Putamen (tissue), 1 donor: ENCODE data around the gene COBL.

Experiments used
- DNase-seq: peaks from one replicate; pipeline ENCODE4 v3.0.0-alpha.2; 2016; ENCODE audit warnings: low spot score

The COBL gene

DNA sequence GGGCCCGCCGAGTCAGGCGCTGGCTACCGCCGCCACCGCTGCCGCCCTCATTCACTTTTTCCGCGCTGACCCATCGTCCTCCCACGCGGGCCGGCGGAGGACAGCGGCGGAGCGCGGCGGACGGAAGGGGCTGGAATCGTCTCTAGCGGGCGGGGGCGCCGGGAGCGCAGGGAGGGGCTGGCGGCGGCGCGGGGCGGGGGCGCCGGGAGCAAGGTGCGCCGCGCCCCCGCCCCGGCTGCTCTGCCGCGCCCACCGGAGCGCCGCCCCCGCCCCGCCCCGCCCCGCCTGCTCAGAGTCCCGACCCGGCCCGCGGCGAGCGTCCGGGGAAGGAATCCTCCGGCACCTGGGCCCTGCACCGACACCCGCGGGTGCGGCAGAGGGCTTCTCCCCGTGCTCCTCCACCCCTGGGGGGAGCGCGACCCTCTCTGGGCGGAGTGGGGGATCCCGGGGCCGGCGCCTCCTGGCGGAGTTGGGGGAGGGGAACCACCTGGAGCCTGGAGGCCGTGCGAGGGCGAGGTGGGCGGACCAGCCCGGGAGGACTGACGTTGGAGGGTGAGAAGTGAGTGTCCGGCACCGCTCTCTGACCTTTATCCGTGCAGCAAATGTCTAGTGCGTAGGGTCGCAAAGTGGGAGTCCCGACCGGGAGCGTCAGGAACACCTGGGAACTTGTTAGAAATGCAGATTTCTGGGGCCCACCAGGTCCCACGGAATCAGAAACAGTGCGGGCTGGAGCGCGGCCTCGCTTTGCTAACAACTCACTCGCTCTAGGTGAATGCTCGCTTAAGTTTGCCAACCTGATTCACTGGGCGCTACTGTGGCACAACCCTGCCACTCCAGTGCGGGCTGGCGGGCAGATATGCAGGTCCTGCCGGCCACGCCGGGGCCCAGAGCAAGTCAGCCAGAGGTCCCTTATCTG, at the start of gene COBL:
TSS of gene COBL (minus strand) at position 144 of the 916 bp plus-strand sequence. CDS start 176 bp downstream, outside the sequence.
- DNase-seq: no peak

GRCh38 chr7:51366172-51366728, 49.6 kb upstream of the COBL start:
- DNase-seq: no peak

GRCh38 chr7:51357821-51358220, 41.2 kb upstream of the COBL start:
- DNase-seq: no peak

GRCh38 chr7:51356849-51357516, 40.4 kb upstream of the COBL start:
- no peak for DNase-seq

DNA sequence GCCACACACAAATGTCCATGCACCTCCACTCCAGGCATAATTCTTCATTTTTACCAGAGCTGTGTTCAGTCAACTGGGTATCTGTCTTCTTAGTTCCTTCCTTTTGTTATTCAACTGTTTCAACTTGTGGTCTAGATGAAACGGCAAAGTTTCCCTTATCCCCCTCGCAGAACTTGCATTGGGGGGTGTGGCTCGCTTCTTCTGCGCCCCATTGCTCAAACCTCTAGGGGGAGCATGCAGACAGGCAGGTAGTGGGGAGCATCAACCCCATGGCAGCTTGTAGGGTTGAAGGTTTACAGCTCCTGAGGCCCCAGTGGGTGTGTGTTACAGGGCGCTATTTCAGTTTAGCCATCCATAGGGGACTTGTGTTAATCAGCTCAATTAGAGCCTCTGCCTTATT, 38.3 kb upstream of the COBL start:
- no peak for DNase-seq

GRCh38 chr7:51354434-51354833, 37.8 kb upstream of the COBL start:
- no peak for DNase-seq

DNA sequence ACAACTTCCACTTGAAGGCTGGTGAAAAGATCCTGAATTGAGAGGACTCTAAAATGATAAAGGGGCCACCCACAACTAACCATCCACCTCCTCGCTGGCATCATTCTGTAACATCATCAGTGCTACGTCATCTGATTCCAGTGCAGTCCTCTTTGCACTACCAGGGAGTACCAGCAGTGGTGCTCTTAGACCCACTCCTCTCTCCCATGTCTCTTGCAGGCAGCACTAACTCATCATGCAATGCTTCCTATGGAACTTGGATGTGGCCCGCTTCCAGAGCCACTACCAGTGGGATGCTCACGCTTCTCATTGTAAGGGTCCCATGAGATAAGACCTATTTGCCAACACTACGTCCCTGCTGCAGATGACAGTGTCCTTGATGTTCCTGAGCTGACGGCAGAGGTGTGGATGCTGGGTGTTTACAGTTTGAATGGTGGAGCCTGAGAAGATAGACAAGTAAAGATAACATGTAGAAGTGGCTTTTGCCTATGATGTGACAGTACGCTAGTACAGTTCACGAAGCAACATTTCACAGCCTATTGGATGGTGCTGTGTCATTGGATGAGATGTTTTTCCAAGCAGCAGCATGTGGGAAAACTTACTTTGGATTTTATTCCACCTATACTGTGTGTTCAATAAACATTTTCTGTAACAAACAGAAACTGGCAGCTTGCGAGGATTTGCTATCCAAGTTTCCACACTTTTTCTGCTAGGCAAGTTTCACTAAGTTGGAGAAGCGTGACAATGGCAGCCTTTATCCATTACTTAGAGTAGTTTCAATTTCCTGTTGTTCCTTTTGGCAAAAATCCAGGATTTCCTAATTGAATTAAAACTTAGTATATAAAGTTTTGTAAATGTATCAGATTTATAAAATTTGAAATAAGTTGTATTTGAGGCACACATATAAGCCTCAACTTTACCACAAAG, 35.8 kb upstream of the COBL start:
- no peak for DNase-seq

DNA sequence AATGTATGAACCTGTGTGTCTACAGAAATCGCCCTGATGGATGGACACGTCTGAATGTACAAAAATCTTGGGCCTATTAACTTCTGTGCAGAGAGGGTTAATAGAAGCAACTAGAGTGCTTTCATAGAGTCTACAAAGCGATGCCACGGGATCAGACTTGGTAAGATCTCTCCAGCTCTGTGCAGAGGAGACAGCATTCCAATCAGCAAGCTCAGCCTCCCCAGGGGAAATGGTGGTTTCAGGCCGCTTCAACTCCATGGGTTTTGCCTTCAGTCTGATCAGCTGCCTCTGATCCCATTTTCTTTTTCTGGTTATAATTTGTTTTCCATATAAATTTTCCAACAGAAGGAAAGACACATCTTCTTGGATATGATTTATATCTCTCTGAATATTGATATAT, 35.1 kb upstream of the COBL start:
- no peak for DNase-seq

DNA sequence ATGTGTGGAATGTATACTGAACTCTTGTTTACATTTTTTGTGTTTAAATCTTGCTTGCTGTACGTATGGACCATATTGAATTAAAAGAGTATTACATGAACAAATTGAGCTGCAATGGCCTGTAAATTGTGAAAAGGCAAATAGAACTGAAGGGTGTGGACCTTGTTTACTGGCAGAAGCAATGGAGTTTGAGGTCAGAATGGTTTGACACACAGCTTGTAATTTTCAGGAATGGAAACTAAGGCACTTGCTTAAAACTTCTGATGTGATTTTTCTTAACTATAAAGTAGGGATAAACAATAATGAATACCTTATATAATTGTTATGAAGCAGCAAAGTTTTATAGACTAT, 33.9 kb upstream of the COBL start:
- DNase-seq: no peak

- DNase-seq: no peak
Measured at GRCh38 chr7:51349820-51350545, 33.4 kb upstream of the COBL start.

DNA sequence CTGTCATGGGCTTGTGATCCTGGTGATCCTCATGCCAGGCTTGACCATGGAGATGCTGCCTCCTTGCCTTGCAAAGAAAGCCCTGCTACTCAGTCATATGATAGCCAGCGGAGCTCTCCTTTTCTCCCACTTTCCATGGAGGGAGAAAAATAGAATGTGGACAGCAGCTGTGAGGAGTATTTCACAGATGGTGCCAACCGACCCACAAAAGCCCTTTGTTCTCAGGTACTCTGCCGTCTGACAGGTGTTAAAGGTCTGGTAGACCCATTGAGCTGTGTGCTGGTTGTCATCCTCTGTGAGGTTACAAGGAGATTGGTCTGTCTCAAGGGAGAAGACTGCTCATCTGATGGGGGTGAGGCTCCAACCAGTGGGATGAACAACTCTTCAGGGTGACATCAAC, 29.5 kb upstream of the COBL start:
- no peak for DNase-seq

GRCh38 chr7:51344406-51345138, 28.0 kb upstream of the COBL start:
- DNase-seq: no peak

- DNase-seq: no peak
Measured at GRCh38 chr7:51340936-51341335, 24.3 kb upstream of the COBL start.

- no peak for DNase-seq
Measured at GRCh38 chr7:51340029-51340838, 23.6 kb upstream of the COBL start.

- DNase-seq: no peak
Measured at GRCh38 chr7:51335057-51335456, 18.4 kb upstream of the COBL start.

DNA sequence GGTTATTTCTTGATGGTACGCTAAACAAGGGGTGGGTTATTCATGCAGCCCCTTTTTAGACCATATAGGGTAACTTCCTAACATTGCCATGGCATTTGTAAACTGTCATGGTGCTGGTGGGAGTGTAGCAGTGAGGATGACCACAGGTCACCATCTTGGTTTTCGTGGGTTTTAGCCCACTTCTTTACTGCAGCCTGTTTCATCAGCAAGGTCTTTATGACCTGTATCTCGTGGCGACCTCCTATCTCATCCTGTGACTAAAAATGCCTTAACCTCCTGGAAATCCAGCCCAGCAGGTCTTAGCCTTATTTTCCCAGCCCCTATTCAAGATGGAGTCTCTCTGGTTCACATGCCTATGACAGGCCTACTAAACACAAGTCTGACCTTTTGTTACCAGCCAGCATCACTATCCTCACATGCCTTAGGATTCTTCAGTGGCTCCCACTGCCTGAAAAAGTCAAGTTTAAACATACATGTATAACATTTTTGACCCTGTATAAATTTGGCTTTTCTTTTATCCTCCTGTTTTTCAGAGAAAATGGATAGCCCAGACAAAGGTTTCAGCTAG, 13.2 kb upstream of the COBL start:
- DNase-seq: no peak

- no peak for DNase-seq
Measured at GRCh38 chr7:51328351-51328801, 11.8 kb upstream of the COBL start.

GRCh38 chr7:51327287-51327717, 10.7 kb upstream of the COBL start:
- DNase-seq: no peak

DNA sequence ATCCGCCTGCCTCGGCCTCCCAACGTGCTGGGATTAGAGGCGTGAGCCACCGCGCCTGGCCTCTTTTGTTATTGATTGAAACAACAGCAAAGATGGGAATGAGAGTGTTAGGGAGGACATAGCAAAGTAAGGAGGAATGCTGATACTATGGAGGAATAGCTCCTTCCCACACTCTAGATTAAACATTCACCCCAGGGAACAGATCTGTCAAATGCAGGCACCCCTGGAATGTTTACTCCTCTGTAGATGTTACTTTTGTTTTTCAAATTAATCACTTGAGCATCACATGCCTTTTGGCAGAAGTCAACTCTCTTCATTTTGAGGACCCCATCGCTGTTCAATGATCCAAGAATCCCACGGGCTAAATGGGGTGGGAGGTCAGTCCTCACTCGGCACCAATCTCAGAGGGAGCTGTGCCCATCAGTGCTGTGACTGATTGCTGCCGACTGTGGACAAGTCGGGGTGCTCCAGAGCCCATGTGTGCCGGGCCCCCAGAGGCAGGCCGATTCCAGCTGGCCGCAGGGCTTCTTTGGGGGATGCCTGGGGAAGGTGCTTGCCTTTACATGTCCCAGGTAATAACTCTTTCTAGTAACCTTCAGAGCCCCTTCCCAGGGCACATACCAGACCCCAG, 10.2 kb upstream of the COBL start:
- DNase-seq: no peak
